Activated T-helper 1 cell treated with anti-CD3 and anti-CD28 coated beads, Interleukin-2, amount 50 U/mL, for 16 hours (primary cell): Measurements from ENCODE around the gene BICD1.

Experiments
- DNase-seq, 2 donors: peaks; one replicate each; pipeline ENCODE4 v3.0.0-alpha.2; 2020; ENCODE audit warnings: low read depth in 1 of 2, low spot score in 1 of 2

Gene BICD1

GRCh38 chr12:32399370-32400113, 292.9 kb downstream of the BICD1 start, which contains the start of gene FGD4:
FGD4 (plus strand) TSS chr12:32399558.
- peak in 1 of 2 donors; percentile 3 for DNase-seq

DNA sequence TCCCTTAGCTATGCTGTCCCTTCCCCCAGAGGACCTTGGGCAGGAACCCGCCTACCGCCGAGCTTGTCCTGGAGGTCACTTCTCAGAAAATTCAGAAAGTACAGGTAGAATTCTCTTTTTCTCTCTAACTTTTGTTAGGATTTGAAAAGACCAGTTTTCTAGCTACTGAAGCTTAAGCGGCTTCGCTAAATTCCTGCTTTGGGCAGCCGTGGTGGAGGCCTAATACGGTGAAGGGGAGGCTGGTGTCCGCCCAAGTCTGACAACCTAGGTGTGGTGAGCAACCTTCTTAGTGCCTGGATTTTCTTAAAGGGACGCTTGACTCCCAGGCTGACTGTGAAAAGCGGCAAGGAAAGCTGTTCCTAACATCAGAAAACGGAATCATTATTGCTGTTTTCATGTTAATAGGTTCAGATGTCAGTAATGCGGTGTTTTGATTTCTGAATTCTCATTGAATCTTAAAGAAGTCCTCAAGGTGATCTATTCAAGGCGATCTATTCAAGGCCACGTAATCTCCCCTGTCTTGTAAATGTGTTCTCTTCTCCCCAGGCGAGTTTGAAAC, 293.5 kb downstream of the BICD1 start:
- no peak for DNase-seq

DNA sequence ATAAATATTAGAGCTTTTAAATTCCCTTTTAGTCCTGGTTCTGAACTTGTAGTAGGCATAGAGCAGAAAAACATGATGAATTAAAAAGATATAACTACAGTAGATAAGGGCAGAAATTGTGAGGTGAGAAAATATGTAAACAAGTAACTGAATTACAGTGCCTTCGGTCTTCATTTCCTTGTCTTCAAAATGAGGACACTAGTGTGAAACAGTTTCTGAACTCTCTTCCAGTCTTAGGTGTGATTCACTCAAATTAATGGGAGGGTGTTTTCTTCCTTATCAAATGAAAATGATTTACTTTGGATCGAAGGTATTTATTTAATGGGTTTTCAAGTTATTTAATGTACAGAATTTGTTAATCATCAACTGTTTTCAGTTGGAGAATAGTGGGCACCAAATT, 294.2 kb downstream of the BICD1 start:
- DNase-seq, result no peak

DNA sequence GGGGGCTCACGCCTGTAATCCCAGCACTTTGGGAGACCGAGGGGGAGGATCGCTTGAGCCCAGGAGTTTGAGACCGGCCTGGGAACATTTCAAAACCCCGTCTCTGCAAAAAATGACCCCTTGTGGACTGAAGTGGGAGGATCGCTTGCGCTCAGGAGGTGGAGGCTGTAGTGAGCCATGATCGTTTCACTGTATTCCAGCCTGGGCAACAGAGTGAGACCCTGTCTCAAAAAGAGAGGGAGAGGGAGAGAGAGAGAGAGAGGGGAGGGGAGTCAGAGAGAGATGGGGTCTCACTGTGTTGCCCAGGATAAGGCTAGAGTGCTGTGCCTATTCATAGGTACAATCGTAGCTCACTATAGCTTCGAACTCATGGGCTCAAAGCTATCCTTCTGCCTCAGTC, 295.5 kb downstream of the BICD1 start:
- no peak for DNase-seq

GRCh38 chr12:32402946-32403345, 296.3 kb downstream of the BICD1 start:
- no peak for DNase-seq

- DNase-seq, result no peak
Observed at GRCh38 chr12:32407795-32408194, 301.1 kb downstream of the BICD1 start.

- no peak for DNase-seq
Observed at GRCh38 chr12:32413412-32413811, 306.8 kb downstream of the BICD1 start.

GRCh38 chr12:32418221-32418620, 311.6 kb downstream of the BICD1 start:
- no peak for DNase-seq

DNA sequence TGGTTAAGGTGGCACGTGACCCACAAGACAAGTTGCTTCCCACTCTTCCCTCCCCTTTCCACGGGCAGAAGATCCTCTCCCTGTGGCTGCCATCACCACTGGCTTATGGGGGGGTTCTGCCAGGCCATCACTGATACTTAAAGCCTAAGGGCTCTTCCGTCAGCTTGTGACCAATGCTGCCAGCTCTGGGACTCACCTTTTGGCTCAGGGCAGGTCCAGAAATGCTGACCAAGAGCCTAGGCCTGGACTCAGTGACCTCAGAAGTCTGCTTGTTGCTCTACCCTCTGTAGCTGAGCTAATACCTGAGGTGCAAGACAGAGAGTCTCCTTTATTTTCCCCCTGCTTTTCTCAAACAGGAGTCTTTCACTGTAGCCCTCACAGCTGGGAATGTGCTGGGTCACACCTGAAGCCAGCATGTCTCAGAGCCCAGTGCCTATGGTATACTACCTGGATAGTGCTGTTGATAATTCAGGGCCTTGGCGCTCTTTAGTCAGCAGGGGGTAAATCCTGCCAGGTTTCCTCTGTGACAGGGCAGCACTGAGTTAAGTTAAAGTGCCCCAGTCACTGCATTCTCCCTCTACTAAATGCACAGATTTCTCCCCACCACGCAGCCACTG, 312.4 kb downstream of the BICD1 start:
- DNase-seq, result no peak

DNA sequence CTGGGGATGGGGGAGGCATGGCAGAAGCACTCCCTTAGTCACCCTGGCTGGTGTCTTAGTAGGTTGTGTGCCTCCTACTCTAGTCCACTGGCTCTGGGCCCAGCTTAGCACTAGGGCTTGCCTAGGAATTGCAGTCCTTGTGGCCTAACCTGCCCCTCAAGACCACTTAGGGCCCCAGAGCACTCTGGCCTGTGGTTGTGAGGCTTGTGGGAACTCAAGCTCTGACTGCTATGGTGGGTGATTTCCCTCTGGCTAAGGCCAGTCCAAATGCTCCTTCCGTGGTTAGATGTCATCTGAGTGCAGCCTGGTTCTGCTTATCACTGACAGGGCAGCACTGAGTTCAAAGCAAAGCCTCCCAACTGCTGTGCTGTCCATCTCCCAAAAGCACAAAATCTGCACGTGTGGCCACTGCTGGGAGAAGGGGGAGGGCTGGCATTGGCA, 312.9 kb downstream of the BICD1 start:
- DNase-seq, result no peak

GRCh38 chr12:32420356-32420755, 313.7 kb downstream of the BICD1 start:
- DNase-seq, result no peak

DNA sequence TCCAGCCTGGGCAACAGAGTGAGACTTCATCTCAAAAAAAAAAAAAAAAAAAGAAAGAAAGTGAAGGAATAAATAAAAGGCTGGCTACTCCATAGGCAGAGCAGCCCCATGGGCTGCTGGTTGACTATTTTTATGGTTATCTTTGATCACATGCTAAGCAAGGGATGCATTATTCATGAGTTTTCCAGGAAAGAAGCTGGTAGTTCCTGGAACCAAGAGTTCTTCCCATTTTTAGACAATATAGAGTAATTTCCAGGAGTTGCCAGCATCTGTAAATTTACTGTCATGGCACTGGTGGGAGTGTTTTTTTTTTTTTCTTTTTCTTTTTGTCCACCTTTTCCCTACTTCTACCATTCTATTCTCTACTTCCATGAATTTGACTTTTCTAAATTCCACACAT, 316.9 kb downstream of the BICD1 start:
- DNase-seq, result no peak

- DNase-seq, result no peak
Observed at GRCh38 chr12:32431025-32431424, 324.4 kb downstream of the BICD1 start.
